OCI-LY7 (cell line): ENCODE results near the gene COQ4.

Experiments
- EZH2phosphoT487 ChIP-seq: fragments of 200-600 bp; sonication (generic); IDR thresholded peaks from 2 replicates; pipeline ENCODE4 v1.6.1; 2018; ENCODE audit warnings: low read depth, borderline replicate concordance, mild to moderate bottlenecking, mixed run types, antibody characterized with exemption, low read length, moderate library complexity, mixed read lengths
- TF ChIP-seq, protein P1 (sequence below): fragments of 200-600 bp; sonication (generic); conservative IDR thresholded peaks from 2 replicates; pipeline ENCODE4 v1.5.1; 2014; ENCODE audit warnings: mild to moderate bottlenecking, antibody characterized with exemption, low read length, moderate library complexity, mixed read lengths

DNA sequence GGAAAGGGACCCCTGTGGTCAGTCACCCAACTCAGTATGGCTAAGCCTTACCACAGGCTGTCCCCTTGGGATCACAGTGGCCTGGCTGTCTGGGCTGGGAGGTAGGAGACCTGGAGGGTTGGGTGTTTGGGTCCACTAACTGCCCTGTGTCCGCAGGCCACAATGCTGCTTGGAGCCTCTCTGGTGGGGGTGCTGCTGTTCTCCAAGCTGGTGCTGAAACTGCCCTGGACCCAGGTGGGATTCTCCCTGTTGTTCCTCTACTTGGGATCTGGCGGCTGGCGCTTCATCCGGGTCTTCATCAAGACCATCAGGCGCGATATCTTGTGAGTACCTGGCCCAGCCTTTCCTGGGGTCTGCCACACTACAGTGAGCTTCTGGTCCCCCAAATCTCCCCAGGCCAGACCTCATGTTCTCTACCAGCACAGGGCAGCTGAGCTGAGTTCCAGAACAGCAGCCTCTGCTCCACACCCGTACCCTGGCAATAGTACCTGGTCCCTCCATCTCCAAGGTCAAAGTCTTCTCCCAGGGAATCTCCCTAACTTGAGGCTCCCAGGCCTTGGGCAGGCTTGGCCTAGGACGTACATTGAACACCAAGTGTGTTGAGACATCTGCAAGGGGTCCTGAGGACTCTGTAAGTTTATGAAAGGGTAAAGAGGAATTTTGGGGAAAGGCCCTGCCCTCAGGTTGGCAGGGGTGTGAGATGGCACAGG is 20.5 kb downstream of the COQ4 start:
- TF ChIP-seq, protein P1, sequence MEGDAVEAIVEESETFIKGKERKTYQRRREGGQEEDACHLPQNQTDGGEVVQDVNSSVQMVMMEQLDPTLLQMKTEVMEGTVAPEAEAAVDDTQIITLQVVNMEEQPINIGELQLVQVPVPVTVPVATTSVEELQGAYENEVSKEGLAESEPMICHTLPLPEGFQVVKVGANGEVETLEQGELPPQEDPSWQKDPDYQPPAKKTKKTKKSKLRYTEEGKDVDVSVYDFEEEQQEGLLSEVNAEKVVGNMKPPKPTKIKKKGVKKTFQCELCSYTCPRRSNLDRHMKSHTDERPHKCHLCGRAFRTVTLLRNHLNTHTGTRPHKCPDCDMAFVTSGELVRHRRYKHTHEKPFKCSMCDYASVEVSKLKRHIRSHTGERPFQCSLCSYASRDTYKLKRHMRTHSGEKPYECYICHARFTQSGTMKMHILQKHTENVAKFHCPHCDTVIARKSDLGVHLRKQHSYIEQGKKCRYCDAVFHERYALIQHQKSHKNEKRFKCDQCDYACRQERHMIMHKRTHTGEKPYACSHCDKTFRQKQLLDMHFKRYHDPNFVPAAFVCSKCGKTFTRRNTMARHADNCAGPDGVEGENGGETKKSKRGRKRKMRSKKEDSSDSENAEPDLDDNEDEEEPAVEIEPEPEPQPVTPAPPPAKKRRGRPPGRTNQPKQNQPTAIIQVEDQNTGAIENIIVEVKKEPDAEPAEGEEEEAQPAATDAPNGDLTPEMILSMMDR: no peak
- TF ChIP-seq EZH2phosphoT487: no peak
